IMR-90 (cell line): ENCODE measurements around the gene PSG3. TPM values are rescaled to one million over a fixed set of nuclear protein-coding genes. Genes with fewer than 3 reads are reported as not detected.
"Not testable (repeated sequence)": the region's sequence is repeated elsewhere in the genome, so short reads cannot be mapped to it uniquely, and the experiment has no call there.

ENCODE experiments used
- ATAC-seq: fragments of 200-7000 bp; cut with Tn5 transposase; 2 replicates; pipeline ENCODE4 v1.9.1; 2020; ENCODE audit warnings: low read depth, mild to moderate bottlenecking, moderate library complexity
- BruUV-seq: library from RNA; stranded (reverse); fragments of 400-500 nt; replicated peaks from 2 replicates; lab custom pipeline; 2021; lab: Mats Ljungman, UMichigan
- CTCF ChIA-PET: fragments of 300-600 bp; formaldehyde crosslinking; extraction: SDS; loops from one replicate; lab custom pipeline; 2021; ENCODE audit warnings: antibody characterized with exemption; lab: Yijun Ruan, JAX
- POLR2A ChIA-PET: fragments of 300-600 bp; sonication (Branson Sonifier 250); formaldehyde crosslinking; loops from one replicate; lab custom pipeline; 2022; ENCODE audit warnings: antibody characterized with exemption; ENCODE audit not compliant: unreplicated experiment; lab: Charles Lee
- DNase-seq: peaks from one replicate; pipeline ENCODE4 v3.0.0; 2013
- H2AFZ ChIP-seq: replicated peaks from 2 replicates; pipeline ENCODE3; 2013; ENCODE audit warnings: low read length, mild to moderate bottlenecking; ENCODE audit not compliant: poor library complexity
- H2AK5ac ChIP-seq: 2 replicates; pipeline ENCODE4 v1.6.1; 2013; ENCODE audit warnings: low read depth, low read length, inconsistent platforms
- H2AK9ac ChIP-seq: replicated peaks from 2 replicates; pipeline ENCODE3; 2013; ENCODE audit warnings: mild to moderate bottlenecking, low read depth, low read length, moderate library complexity; ENCODE audit not compliant: poor library complexity
- H2BK120ac ChIP-seq: 2 replicates; pipeline ENCODE4 v1.6.1; 2013; ENCODE audit warnings: low read depth, low read length, inconsistent platforms
- H2BK15ac ChIP-seq: 3 replicates; pipeline ENCODE4 v1.6.1; 2013; ENCODE audit warnings: low read depth, low read length, inconsistent platforms
- H2BK20ac ChIP-seq: 2 replicates; pipeline ENCODE4 v1.6.1; 2013; ENCODE audit warnings: low read depth, mild to moderate bottlenecking, inconsistent platforms, low read length, moderate library complexity
- H2BK5ac ChIP-seq: 2 replicates; pipeline ENCODE4 v1.6.1; 2013; ENCODE audit warnings: mild to moderate bottlenecking, low read depth, low read length, inconsistent platforms; ENCODE audit not compliant: poor library complexity, severe bottlenecking
- H3K14ac ChIP-seq: replicated peaks from 2 replicates; pipeline ENCODE4 v1.6.1; 2013; ENCODE audit warnings: low read depth, low read length, inconsistent platforms
- H3K18ac ChIP-seq: 2 replicates; pipeline ENCODE4 v1.6.1; 2013; ENCODE audit warnings: low read depth, low read length, control low read depth
- H3K23ac ChIP-seq: 2 replicates; pipeline ENCODE4 v1.6.1; 2013; ENCODE audit warnings: low read depth, low read length, inconsistent platforms
- H3K27ac ChIP-seq: 2 replicates; pipeline ENCODE4 v1.5.1; 2013; ENCODE audit warnings: mild to moderate bottlenecking, control low read depth, low read length; ENCODE audit not compliant: insufficient read depth
- H3K27me3 ChIP-seq: 2 replicates; pipeline ENCODE4 v1.6.1; 2013; ENCODE audit warnings: low read length; ENCODE audit not compliant: control insufficient read depth, insufficient read depth
- H3K36me3 ChIP-seq: 2 replicates; pipeline ENCODE4 v1.6.1; 2013; ENCODE audit warnings: low read length, mixed read lengths; ENCODE audit not compliant: control insufficient read depth, insufficient read depth
- H3K4ac ChIP-seq: 2 replicates; pipeline ENCODE4 v1.6.1; 2013; ENCODE audit warnings: low read depth, low read length, inconsistent platforms
- H3K4me1 ChIP-seq: 2 replicates; pipeline ENCODE4 v1.6.1; 2013; ENCODE audit warnings: low read length, mixed read lengths; ENCODE audit not compliant: control insufficient read depth, insufficient read depth
- H3K4me2 ChIP-seq: 2 replicates; pipeline ENCODE4 v1.6.1; 2013; ENCODE audit warnings: low read depth, mild to moderate bottlenecking, control low read depth, low read length, moderate library complexity
- H3K4me3 ChIP-seq: 2 replicates; pipeline ENCODE4 v1.5.1; 2013; ENCODE audit warnings: low read depth, mild to moderate bottlenecking, control low read depth, low read length, moderate library complexity; ENCODE audit not compliant: insufficient read depth
- H3K56ac ChIP-seq: 2 replicates; pipeline ENCODE4 v1.6.1; 2013; ENCODE audit warnings: low read length, inconsistent platforms; ENCODE audit not compliant: insufficient read depth; ENCODE audit errors: extremely low read depth
- H3K79me1 ChIP-seq, 2 experiments: 2 replicates each; pipeline ENCODE4 v1.6.1; 2013; ENCODE audit warnings: low read length in 2 of 2, inconsistent platforms in 1 of 2, low read depth in 1 of 2
- H3K9ac ChIP-seq: 2 replicates; pipeline ENCODE4 v1.6.1; 2013; ENCODE audit warnings: low read depth, low read length, control low read depth
- H3K9me1 ChIP-seq: 2 replicates; pipeline ENCODE4 v1.6.1; 2013; ENCODE audit warnings: low read length, inconsistent platforms; ENCODE audit not compliant: insufficient read depth
- H3K9me3 ChIP-seq: 2 replicates; pipeline ENCODE4 v1.6.1; 2013; ENCODE audit warnings: low read length; ENCODE audit not compliant: control insufficient read depth, insufficient read depth
- H4K20me1 ChIP-seq: 2 replicates; pipeline ENCODE4 v1.6.1; 2013; ENCODE audit warnings: low read length, inconsistent platforms; ENCODE audit not compliant: insufficient read depth
- H4K5ac ChIP-seq: 2 replicates; pipeline ENCODE4 v1.6.1; 2013; ENCODE audit warnings: mild to moderate bottlenecking, low read depth, low read length, control low read depth
- H4K8ac ChIP-seq, 2 experiments: 2 replicates each; pipeline ENCODE4 v1.6.1; 2013; ENCODE audit warnings: low read depth in 2 of 2, low read length in 2 of 2, control low read depth in 1 of 2, inconsistent platforms in 1 of 2
- H4K91ac ChIP-seq: 2 replicates; pipeline ENCODE4 v1.6.1; 2013; ENCODE audit warnings: low read depth, low read length, inconsistent platforms; ENCODE audit not compliant: insufficient read depth
- CTCF ChIP-seq: conservative IDR thresholded peaks from 2 replicates; pipeline ENCODE4 v1.5.1; 2012; ENCODE audit warnings: mild to moderate bottlenecking, low read depth, low read length, improper control_type of control experiment
- RAD21 ChIP-seq: IDR thresholded peaks from 2 replicates; pipeline ENCODE4 v1.6.1; 2012; ENCODE audit warnings: low read length, improper control_type of control experiment
- SMC3 ChIP-seq: fragments of 150-350 bp; IDR thresholded peaks from 2 replicates; pipeline ENCODE4 v1.6.1; 2016; ENCODE audit warnings: low read depth, mild to moderate bottlenecking, antibody characterized with exemption, low read length, moderate library complexity
- WGBS, 2 experiments: methylation state at CpG; one replicate each; pipeline versions ENCODE4 v1.1.5 to v1.1.7; 2013; ENCODE audit warnings: missing lambda C conversion rate in 2 of 2; ENCODE audit not compliant: insufficient read length in 1 of 2; ENCODE audit errors: extremely low coverage in 2 of 2; 5-methylcytosine and 5-hydroxymethylcytosine counted together
- dilution Hi-C: fragments of 300-500 bp; cut with HindIII; formaldehyde crosslinking; loops from one replicate; pipeline ENCODE4 v1.14.3; 2018; ENCODE audit warnings: low sequenced_read_pairs; ENCODE audit not compliant: unreplicated experiment
- in situ Hi-C: fragments of 300-500 bp; cut with MboI; formaldehyde crosslinking; loops from 3 replicates; pipeline ENCODE4 v1.14.3; 2019; ENCODE audit warnings: low sequenced_read_pairs, inconsistent platforms, mixed read lengths
- intact Hi-C: fragments of 100-400 bp; cut with micrococcal nuclease; formaldehyde crosslinking; loops from 2 replicates; pipeline ENCODE4 v1.10.0; 2022
- polyA plus RNA-seq, 3 experiments: library from polyadenylated mRNA; depleted of rRNA; stranded (reverse); fragments of >200 nt; gene quantifications; 2 replicates each; pipeline ENCODE4 v1.2.3, GENCODE V29; 2012; ENCODE audit warnings: low replicate concordance in 1 of 3
- total RNA-seq: library from RNA; depleted of rRNA; stranded (reverse); fragments of >200 nt; gene quantifications from 2 replicates; pipeline ENCODE4 v1.2.3, GENCODE V29; 2012

The PSG3 gene
- total and polyA plus RNA-seq, 2 of the 4 experiments (the other 2 are of a cell fraction): 0.03 TPM; not detected in 1

- H2AK9ac ChIP-seq, H3K27me3 ChIP-seq, H2AK5ac ChIP-seq, BruUV-seq, H3K4me3 ChIP-seq, H3K9me1 ChIP-seq, CTCF ChIA-PET, DNase-seq, H2BK5ac ChIP-seq, H4K8ac ChIP-seq, H3K36me3 ChIP-seq, H4K5ac ChIP-seq, H3K56ac ChIP-seq, H3K27ac ChIP-seq, H2BK120ac ChIP-seq, dilution Hi-C loops, in situ Hi-C loops, H3K4me1 ChIP-seq, H3K79me1 ChIP-seq, H3K9ac ChIP-seq, H3K14ac ChIP-seq, H3K4me2 ChIP-seq, H4K20me1 ChIP-seq, H3K9me3 ChIP-seq, ATAC-seq, H3K18ac ChIP-seq, H4K91ac ChIP-seq, H2AFZ ChIP-seq, H2BK15ac ChIP-seq, H3K4ac ChIP-seq, H3K23ac ChIP-seq, POLR2A ChIA-PET, H2BK20ac ChIP-seq: not testable (repeated sequence)
- intact Hi-C loops: loop anchor here (2.0 kb wide), 1 partner anchor 49 kb away; no protein-coding TSS in a partner anchor
- 45% methylated on average over 4 of the region's 14 CpGs; no CpG with 5 or more reads in 1 of the 2 experiments for WGBS, 2 experiments
- TF ChIP-seq SMC3 (peak; percentile 47; the same call in 1 of the 2 replicates), CTCF (peak; percentile 48), RAD21 (peak; percentile 51)
These were observed 1.7 kb upstream of the PSG3 start for GRCh38 chr19:42741726-42742607.
